Naive B cell (primary cell): ENCODE results near the gene TSFM. TPM values are rescaled to one million over a fixed set of nuclear protein-coding genes. Genes with fewer than 3 reads are reported as not detected.
"Not testable (repeated sequence)": the region's sequence is repeated elsewhere in the genome, so short reads cannot be mapped to it uniquely, and the experiment has no call there.

ENCODE experiments used
- ATAC-seq, 2 donors: fragments of 150-1000 bp; cut with Tn5 transposase; 2 replicates each; pipeline ENCODE4 v1.10.0; 2021; ENCODE audit warnings: low read depth in 2 of 2, mild to moderate bottlenecking in 2 of 2, moderate library complexity in 2 of 2
- DNase-seq: peaks from one replicate; pipeline ENCODE4 v3.0.0; 2022
- H3K27ac Mint-ChIP-seq, 6 donors: one replicate each; pipeline ENCODE4 v1.8.0; 2020 to 2022; ENCODE audit warnings: mild to moderate bottlenecking in 6 of 6, mixed read lengths in 6 of 6, moderate library complexity in 5 of 6, inconsistent platforms in 2 of 6
- H3K27me3 Mint-ChIP-seq, 3 donors: one replicate each; pipeline ENCODE4 v1.8.0; 2021 to 2022; ENCODE audit warnings: mixed read lengths in 3 of 3, mild to moderate bottlenecking in 1 of 3
- H3K36me3 Mint-ChIP-seq, 2 donors: one replicate each; pipeline ENCODE4 v1.8.0; 2020 to 2022; ENCODE audit warnings: mixed read lengths in 2 of 2, inconsistent platforms in 1 of 2, mild to moderate bottlenecking in 1 of 2
- H3K4me1 Mint-ChIP-seq, 3 donors: one replicate each; pipeline ENCODE4 v1.8.0; 2020 to 2022; ENCODE audit warnings: mixed read lengths in 3 of 3, inconsistent platforms in 1 of 3, mild to moderate bottlenecking in 1 of 3, moderate library complexity in 1 of 3
- H3K4me3 Mint-ChIP-seq, 8 donors: one replicate each; pipeline ENCODE4 v1.8.0; 2020 to 2022; ENCODE audit warnings: mild to moderate bottlenecking in 8 of 8, mixed read lengths in 8 of 8, moderate library complexity in 8 of 8, inconsistent platforms in 2 of 8
- H3K9me3 Mint-ChIP-seq, 7 donors: one replicate each; pipeline ENCODE4 v1.8.0; 2020 to 2022; ENCODE audit warnings: mixed read lengths in 7 of 7, mild to moderate bottlenecking in 5 of 7, inconsistent platforms in 2 of 7, moderate library complexity in 1 of 7
- polyA plus RNA-seq, 6 donors: library from polyadenylated mRNA; unstranded; fragments of 300-500 nt; fragmentation: Illumina TruSeq; gene quantifications; one replicate each; pipeline ENCODE4 v1.2.3, GENCODE V29; 2021; ENCODE audit warnings: low read depth in 6 of 6

The TSFM gene
- polyA plus RNA-seq, 6 donors from 2014 or later: 19.3 to 32.4 (median 27.7) TPM

DNA sequence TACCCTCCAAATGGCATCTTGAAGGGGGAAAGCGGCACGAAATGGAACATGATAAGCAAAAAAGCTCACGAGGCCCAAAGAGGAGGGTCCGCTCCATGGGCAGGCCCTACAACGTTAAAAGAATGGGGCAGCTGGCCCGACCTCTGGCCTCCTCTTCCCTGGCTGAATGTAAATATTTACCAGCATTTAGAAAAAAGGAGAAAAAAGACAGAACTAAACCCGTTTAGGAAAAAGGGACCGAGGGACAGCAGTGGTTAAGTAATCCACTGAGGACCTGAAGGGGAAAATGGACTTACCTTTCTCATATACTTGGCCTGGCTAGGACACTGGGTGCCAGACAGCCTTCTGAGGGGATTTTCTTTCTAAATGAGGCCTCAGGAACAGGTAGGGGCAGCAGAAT, 37.5 kb downstream of the TSFM start:
- H3K27ac Mint-ChIP-seq, H3K9me3 Mint-ChIP-seq, ATAC-seq, DNase-seq, H3K4me3 Mint-ChIP-seq, H3K27me3 Mint-ChIP-seq, H3K4me1 Mint-ChIP-seq: not testable (repeated sequence)
- peaks cover 0 to 19% of the 10 kb centered on the region in 2 donors for H3K36me3 Mint-ChIP-seq

DNA sequence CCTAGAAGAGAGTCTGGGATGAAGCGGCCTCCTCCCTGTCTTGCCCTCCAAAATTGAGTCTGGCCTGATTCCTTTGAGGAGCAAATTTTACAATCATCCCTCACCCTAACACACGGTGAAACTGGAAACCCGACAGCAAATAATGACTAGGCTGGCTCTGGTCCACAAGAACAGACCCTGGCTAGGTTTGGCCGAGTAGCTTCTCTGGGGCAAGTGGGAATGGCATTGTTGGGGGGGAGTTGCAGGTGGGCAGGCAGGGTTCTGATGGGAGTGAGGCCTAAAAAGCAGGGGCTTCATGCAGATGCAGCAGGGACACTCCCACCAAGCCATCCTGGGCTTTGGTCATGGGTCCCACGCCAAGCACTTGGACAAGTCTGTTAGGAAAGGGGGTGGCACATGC, 38.4 kb downstream of the TSFM start:
- ATAC-seq, DNase-seq, H3K27me3 Mint-ChIP-seq, H3K9me3 Mint-ChIP-seq: not testable (repeated sequence)
- Mint-ChIP-seq H3K36me3 (peaks cover 0 to 28% of the 10 kb centered on the region in 2 donors), H3K4me1 (peaks cover 2 to 12% (median 8%) of the 10 kb centered on the region in 3 donors), H3K4me3 (peak overlapping the region in 1 of 8 donors; percentile 15), H3K27ac (peak overlapping the region in 4 of 6 donors; percentile 32 to 63 (median 48))

DNA sequence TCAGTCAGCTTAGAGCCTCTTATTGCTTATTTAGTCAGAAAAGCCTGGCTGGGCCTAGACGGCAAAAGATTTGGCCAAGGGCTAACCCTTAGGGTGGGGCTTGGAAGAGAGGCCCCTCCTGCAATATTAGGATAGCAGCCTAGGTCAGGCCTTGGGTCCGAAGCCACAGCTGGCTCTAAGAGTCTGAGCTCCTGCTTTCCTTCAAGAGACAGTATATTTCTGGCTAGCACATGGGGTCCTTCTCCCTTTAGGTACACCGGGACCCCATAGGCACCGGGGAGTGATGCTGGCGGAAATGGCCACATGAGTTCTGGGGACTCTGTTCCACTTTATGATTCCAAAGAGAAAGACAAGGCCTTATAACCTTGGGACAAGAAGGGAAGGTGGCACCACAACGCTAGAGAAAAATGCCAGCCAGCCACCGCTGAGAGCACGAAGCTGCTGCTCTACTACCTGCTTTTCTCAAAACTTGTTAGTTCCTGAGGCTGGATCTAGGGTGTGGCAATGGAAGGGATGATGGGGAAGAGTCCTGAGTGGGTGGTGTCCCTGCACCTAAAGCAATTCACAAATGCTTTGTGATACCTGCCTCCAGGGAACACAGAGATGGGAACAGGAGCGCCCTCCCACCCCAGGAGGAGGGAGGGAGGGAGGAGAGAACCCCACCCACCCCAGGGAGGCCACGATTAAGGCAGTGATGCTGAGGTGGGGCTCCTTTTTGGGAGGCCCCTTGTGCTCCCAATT, 39.1 kb downstream of the TSFM start:
- Mint-ChIP-seq H3K4me3 (no peak overlapping the region), H3K36me3 (peaks cover 0 to 28% of the 10 kb centered on the region in 2 donors), H3K4me1 (peaks cover 2 to 12% (median 8%) of the 10 kb centered on the region in 3 donors), H3K27me3 (no peaks in the 10 kb centered on the region), H3K9me3 (no peaks in the 10 kb centered on the region), H3K27ac (peak overlapping the region in 3 of 6 donors; percentile 33 to 83 (median 39))
- DNase-seq (no peak), ATAC-seq (no peak)

DNA sequence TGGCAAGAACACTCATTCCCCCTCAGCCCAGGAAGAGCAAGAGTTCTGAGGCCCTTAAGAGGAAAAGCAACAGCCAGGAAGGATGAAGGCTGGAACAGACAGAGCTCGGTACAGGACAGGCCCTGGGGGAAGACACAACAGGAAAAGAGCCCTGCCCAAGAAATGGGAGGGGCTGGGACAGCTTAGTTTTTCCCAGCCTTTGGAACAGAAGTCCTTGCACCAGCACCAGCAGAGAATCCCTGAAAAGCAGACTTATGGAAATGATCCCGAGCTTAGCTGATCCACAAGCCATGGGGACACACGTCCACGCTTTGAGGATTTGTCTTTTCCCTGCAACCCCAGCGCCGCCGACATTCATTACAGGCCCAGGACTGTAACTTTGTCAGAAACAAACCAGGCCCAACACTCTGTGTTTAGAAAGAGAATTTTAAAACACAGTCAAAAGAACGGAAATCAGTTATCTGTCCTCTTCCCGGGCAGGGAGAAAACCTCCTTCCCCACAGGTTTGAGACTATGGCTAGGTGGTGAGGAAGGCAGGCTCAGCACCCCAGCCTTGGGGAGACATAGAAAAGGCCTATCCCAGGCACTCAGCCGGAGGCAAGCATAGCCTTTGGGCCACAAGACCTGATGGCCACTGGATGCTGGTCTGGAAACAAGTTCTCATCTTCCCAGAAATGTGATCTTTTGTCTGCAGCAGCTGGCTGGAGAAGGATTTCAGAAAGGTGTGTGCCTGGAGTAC, 40.0 kb downstream of the TSFM start:
- Mint-ChIP-seq H3K4me3 (no peak overlapping the region), H3K9me3 (no peaks in the 10 kb centered on the region), H3K36me3 (peaks cover 4 to 28% of the 10 kb centered on the region in 2 donors), H3K27me3 (no peaks in the 10 kb centered on the region), H3K27ac (peak overlapping the region in 4 of 6 donors; percentile 24 to 65 (median 48)), H3K4me1 (peaks cover 2 to 17% (median 8%) of the 10 kb centered on the region in 3 donors)
- ATAC-seq (no peak), DNase-seq (no peak)

DNA sequence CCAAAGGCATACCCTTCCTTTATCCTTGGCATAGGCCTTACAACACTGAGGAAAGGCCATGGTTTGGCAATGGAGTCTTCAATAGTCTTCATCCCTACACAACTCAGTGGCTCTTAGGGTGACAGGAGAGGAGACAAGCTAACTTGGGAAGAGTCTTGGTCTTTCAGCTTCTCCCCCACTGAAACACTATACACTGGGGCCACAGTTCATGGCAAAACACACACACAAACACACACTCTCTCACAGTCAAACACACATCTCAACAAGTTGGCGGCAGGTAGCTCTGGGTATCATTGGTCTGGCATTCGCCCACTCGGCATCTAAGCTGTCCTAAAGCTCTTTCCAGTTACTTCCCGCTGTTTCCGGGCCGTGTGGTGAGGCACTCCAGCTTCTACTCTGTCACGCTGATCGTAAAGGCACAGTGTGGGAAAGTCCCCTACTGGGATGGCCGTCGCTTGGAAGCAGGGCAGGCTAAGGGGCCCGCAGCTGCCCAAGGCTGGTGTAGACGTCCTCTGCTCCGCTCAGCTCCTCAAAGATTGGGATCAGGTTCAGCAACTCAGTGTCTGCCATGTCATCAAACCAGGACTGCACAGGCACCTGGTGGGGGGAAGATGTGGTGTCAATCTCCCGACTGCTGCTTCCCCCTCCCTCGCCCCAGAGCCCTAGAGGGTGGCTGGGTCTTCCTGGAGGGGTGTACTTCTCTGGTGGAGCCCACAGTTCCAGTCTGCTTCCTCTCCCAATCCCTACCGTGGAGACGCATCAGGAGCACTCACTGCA, 40.7 kb downstream of the TSFM start:
- no peaks in the 10 kb centered on the region for H3K27me3 Mint-ChIP-seq
- peaks cover 2 to 16% (median 5%) of the 10 kb centered on the region in 3 donors for H3K4me1 Mint-ChIP-seq
- ATAC-seq (no peak), DNase-seq (no peak)
- H3K4me3 Mint-ChIP-seq: peak overlapping the region in 1 of 8 donors; percentile 41
- H3K27ac Mint-ChIP-seq: no peak overlapping the region
- H3K9me3 Mint-ChIP-seq: no peaks in the 10 kb centered on the region
- peaks cover 4 to 26% of the 10 kb centered on the region in 2 donors for H3K36me3 Mint-ChIP-seq

DNA sequence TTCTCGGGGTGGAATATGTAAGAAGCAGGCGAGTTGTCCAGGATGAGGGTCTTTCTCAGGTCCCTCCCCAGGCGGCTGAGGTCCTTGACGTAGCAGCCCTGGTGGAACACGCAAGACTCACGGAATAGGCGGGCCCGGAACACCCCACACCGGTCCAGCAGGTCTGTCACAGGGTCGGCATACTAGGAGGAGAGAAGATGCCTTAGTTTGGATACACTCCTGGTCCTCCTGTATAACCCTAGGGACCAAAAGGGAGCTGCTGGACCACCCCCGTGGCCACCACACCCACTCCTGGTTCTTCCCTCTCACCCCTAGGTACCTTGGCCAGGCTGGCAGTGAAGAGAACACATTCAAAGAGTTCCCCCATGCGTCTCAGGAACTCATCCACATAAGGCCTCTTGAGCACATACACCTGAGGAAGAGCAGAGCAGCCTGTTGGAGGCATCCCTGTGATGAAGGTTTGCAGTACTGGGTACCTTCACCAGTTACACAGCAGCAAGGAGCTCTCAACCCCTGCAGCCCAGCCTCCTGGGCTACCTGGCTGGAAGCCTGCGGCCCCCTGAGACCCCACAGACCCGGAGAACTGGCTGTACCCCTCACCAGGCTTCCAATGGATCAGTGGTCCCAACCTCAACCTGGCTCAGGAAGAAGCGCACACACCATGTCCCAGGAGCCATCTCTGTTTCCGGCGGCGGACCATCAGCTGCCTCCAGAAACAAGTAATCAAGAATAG, 41.5 kb downstream of the TSFM start:
- Mint-ChIP-seq H3K27me3 (no peaks in the 10 kb centered on the region), H3K4me3 (no peak overlapping the region), H3K9me3 (no peaks in the 10 kb centered on the region), H3K4me1 (peaks cover 3 to 16% (median 4%) of the 10 kb centered on the region in 3 donors), H3K36me3 (peaks cover 4 to 22% of the 10 kb centered on the region in 2 donors), H3K27ac (no peak overlapping the region)
- no peak for ATAC-seq
- DNase-seq: no peak

DNA sequence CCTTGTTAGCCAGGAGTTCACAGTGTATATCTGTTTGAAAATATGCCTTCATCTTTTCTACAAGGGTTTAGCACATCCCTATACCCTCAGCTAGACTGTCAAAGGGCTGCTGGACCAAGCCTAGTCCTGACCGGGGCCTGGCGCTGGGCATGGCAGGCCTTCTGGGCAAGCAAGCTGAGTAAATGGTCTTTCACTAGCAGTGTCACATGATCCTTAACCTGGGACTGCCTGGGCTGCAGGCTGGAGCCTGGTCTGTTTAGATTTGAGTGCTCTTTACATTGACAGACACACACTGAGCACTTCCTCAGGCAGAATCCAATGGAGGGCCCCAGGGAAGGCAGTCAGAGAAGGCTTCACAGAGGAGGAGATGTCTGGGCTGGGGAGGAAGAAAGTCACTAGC, 42.9 kb downstream of the TSFM start:
- Mint-ChIP-seq H3K27me3 (no peaks in the 10 kb centered on the region), H3K4me1 (peaks cover 12 to 17% (median 14%) of the 10 kb centered on the region in 3 donors), H3K27ac (peak overlapping the region in 4 of 6 donors; percentile 57 to 86 (median 84)), H3K36me3 (peaks cover 4 to 22% of the 10 kb centered on the region in 2 donors), H3K4me3 (no peak overlapping the region), H3K9me3 (no peaks in the 10 kb centered on the region)
- no peak for ATAC-seq
- no peak for DNase-seq

DNA sequence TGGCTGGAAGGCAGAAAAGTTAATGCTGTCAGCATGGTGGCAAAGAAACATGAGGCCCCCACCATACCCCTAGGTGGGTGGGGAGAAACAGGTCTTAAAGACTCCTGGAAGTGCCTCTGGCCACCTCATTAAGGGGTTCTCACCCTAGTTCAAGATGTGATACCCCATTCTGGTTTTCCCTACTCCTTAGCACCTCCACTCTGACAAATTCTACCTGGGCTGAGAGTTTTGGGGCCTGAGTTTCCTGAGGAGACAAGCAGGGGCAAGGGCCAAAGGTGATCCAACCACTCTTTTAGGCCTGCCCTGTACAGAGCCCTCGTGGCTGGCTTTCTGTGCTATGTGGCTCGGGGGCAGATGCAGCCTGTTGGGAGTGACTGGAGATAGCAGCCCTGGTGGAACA, 43.8 kb downstream of the TSFM start:
- Mint-ChIP-seq H3K27ac (peak overlapping the region in 1 of 6 donors; percentile 22), H3K4me1 (peaks cover 14 to 20% (median 15%) of the 10 kb centered on the region in 3 donors), H3K4me3 (no peak overlapping the region), H3K9me3 (no peaks in the 10 kb centered on the region), H3K36me3 (peaks cover 4 to 22% of the 10 kb centered on the region in 2 donors), H3K27me3 (no peaks in the 10 kb centered on the region)
- no peak for ATAC-seq
- no peak for DNase-seq

DNA sequence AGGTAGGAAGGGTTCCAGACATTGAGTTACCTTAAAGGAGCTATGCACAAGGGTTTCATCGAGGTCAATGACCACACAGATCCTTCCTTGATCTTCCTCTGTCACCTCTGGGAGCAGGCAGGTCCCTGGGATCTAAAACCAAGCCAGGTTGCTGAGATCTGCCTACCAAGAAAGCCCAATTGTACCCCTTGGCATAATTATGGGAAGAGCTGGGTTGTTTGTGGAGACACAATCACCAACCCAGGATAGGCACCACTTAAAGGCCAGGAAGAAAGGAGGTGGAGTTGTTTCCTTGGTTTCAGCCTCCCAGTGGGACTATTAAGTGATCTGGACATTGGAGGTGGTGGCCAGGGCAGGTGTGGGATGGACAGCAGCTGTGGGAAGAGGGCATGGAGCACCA, 44.4 kb downstream of the TSFM start:
- H3K27me3 Mint-ChIP-seq: no peaks in the 10 kb centered on the region
- no peak for DNase-seq
- H3K36me3 Mint-ChIP-seq: peaks cover 4 to 22% of the 10 kb centered on the region in 2 donors
- no peak overlapping the region for H3K4me3 Mint-ChIP-seq
- no peak for ATAC-seq
- H3K4me1 Mint-ChIP-seq: peaks cover 20 to 26% (median 21%) of the 10 kb centered on the region in 3 donors
- H3K9me3 Mint-ChIP-seq: no peaks in the 10 kb centered on the region
- H3K27ac Mint-ChIP-seq: no peak overlapping the region

DNA sequence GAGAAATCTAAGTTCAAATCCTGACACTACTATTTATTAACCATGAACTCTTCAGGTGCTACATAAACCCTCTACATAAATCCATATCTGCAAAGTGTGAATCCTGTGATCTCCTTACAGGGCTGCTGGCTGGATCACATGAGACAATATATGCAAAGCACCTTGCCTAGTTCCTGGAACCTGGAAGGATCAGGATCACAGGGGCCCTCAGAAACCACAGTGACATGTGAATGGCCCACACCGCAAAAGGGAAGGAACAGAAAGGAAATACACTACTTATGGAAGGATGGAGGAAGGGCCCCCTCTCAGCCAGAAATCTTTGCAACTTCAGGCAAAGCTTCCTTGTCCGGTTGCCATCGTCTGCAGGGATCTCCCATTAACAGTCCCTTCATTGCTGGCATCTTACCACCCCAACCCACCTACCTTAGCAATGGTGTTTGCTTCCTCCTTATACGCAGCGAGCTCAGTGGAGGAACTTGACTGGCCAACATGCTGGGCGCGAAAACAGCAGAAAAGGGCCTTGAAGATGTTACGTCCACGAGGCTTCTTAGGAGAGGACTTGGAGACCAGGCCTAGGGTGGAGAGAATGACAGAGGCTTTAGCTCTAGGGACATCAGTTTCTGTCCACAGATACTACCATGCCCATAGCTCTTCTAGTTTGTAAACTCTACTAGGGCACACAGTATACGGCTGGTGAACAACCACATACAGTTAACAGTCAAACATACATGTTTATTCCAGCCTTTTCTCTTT, 46.6 kb downstream of the TSFM start:
- peaks cover 30 to 48% (median 35%) of the 10 kb centered on the region in 3 donors for H3K4me1 Mint-ChIP-seq
- ATAC-seq (no peak), DNase-seq (no peak)
- H3K27me3 Mint-ChIP-seq: no peaks in the 10 kb centered on the region
- peak overlapping the region in 1 of 6 donors; percentile 82 for H3K27ac Mint-ChIP-seq
- H3K9me3 Mint-ChIP-seq: no peaks in the 10 kb centered on the region
- H3K36me3 Mint-ChIP-seq: peaks cover 4 to 13% of the 10 kb centered on the region in 2 donors
- H3K4me3 Mint-ChIP-seq: no peak overlapping the region

DNA sequence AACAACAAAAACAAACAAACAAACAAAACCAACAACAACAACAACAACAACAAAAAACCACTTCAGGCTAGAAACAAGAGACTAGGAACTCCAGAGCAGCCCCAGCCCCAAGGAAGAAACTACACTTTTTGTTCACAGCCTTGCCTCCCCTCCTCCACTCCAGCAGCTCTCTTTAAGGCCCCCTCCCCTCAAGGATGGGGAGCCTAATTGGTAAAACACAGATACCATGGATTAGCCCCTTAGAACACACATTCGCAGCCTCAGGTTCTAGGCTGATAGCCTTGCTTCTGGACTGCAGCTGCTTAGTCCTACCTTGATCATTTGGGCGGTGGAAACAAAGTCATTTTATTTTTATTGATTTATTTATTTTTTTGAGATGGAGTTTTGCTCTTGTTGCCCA, 47.8 kb downstream of the TSFM start:
- no peaks in the 10 kb centered on the region for H3K9me3 Mint-ChIP-seq
- DNase-seq (no peak), ATAC-seq (no peak)
- H3K4me1 Mint-ChIP-seq: peaks cover 35 to 60% (median 44%) of the 10 kb centered on the region in 3 donors
- peaks cover 4 to 6% of the 10 kb centered on the region in 2 donors for H3K36me3 Mint-ChIP-seq
- peak overlapping the region in 2 of 8 donors; percentile 45 to 69 for H3K4me3 Mint-ChIP-seq
- peak overlapping the region in 2 of 6 donors; percentile 20 to 91 for H3K27ac Mint-ChIP-seq
- no peaks in the 10 kb centered on the region for H3K27me3 Mint-ChIP-seq

DNA sequence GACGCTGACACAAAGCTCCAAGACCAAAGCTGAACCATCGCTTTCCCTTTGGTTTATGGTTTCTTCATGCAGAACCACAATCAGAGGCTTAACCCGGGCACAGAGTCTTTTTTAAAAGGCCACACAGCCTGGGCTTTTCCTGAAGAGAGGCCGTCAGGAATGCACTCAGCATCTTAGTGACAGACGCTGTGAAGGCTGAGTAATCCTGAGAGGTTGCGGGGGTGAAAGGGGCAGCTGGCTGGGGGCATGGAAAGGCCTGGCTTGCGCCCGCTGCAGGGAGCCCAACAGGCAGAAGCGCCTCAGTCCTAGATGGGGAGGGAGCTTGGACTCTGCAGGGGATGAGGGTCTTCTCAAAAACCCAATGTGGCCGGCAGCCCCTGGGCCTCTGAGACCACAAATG, 50.4 kb downstream of the TSFM start:
- ATAC-seq: no peak
- Mint-ChIP-seq H3K4me3 (peak overlapping the region in 5 of 8 donors; percentile 3 to 72 (median 29)), H3K4me1 (peaks cover 47 to 82% (median 69%) of the 10 kb centered on the region in 3 donors), H3K36me3 (no peaks in the 10 kb centered on the region), H3K9me3 (no peaks in the 10 kb centered on the region), H3K27ac (peak overlapping the region in 4 of 6 donors; percentile 20 to 91 (median 68)), H3K27me3 (no peaks in the 10 kb centered on the region)
- no peak for DNase-seq
